ENCODE data around the gene KCNQ1OT1. TPM values are rescaled to one million over a fixed set of nuclear protein-coding genes. Genes with fewer than 3 reads are reported as not detected.

The KCNQ1OT1 gene
- total RNA-seq, 3 donors from 2014 or later, result 0.18 to 0.20 (median 0.19) TPM

GRCh38 chr11:2586793-2587131 is 113.0 kb downstream of the KCNQ1OT1 start:
- DNase-seq (no peak), ATAC-seq (no peak)
- Mint-ChIP-seq H3K4me1 (ENCODE audit: low read depth) (no peaks in the 10 kb centered on the region), H3K27me3 (ENCODE audit: low read depth) (no peaks in the 10 kb centered on the region), H3K4me3 (no peak overlapping the region), H3K9me3 (no peaks in the 10 kb centered on the region), H3K36me3 (ENCODE audit: insufficient read depth) (peaks cover 2% of the 10 kb centered on the region)

DNA sequence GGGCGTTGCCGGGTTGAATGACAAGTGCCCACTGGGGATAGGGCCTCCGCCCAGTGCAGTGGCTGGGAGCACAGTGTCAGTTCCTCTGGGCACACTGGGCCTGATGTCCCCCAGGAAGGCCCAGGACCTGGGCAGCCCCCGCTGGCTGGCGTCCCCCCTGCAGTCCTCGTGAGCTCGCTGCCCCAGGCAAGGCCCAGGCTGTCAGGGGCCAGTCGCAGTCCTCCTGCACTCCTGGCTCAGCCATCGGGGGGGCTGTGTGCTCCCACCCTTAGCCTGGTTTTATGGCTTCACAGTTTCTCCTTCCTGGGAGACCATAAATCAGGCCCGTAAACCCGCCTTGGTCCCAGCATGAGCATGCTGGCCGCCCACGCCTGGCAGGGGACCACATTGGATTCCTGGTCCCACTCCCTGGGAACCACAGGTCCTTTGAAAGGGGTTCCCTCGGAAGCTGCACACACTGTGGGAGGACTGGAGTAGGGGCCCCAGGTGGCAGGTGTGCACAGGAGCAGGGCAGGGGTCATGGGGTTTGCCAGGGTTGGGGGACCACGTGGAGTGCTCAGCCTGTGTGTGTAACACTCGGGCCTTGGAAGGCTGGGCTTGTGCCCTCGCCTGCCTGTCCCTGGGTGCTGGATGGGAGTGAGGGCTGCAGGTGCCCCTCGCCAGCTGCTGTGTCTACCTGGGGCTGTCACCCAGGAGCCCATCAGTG is 113.6 kb downstream of the KCNQ1OT1 start:
- ATAC-seq (no peak), DNase-seq (no peak)
- H3K27me3 Mint-ChIP-seq (ENCODE audit: low read depth), result no peaks in the 10 kb centered on the region

GRCh38 chr11:2585566-2586086 is 114.2 kb downstream of the KCNQ1OT1 start:
- ATAC-seq (no peak), DNase-seq (no peak)
- Mint-ChIP-seq H3K4me3 (no peak overlapping the region), H3K36me3 (ENCODE audit: insufficient read depth) (no peaks in the 10 kb centered on the region), H3K4me1 (ENCODE audit: low read depth) (no peaks in the 10 kb centered on the region), H3K9me3 (no peaks in the 10 kb centered on the region), H3K27me3 (ENCODE audit: low read depth) (no peaks in the 10 kb centered on the region)

More for the DNA sequence above, 113.6 kb downstream of the KCNQ1OT1 start:
- H3K4me1 Mint-ChIP-seq (ENCODE audit: low read depth), result no peaks in the 10 kb centered on the region
- H3K4me3 Mint-ChIP-seq, result no peak overlapping the region
- H3K9me3 Mint-ChIP-seq, result no peaks in the 10 kb centered on the region
- no peaks in the 10 kb centered on the region for H3K36me3 Mint-ChIP-seq (ENCODE audit: insufficient read depth)

DNA sequence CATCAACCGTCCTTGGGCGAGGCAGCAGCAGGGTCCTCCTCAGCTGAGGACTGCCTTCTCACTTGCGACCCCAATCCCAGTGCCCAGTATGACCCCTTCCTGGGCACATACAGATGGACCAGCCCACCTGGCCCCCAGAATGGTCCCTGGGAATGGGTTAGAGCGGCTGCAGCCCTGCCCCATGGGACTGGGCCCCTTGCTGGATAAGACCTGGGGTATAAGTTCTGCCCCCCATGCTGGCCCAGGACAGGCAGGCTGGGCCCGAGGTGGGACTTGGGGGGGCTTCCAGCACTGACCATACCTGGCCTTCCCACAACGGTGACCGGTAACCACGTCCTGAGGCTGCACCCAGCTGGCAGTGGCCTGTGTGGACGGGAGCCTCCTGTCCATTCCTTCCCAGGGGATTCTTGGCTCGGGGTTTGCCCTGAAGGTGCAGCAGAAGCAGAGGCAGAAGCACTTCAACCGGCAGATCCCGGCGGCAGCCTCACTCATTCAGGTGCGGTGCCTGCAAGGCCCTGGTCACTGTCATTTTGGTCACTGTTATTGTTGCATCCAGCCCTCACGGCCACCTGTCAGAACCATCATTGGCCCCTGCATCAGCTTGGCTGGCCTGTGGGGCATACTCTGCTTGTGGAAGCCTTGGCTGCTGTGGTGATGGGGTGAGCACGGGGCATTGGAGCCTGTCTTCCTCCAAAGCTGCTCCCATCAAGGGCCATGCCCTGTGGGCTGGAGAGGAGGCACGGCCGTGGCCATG is 114.8 kb downstream of the KCNQ1OT1 start:
- Mint-ChIP-seq H3K4me3 (no peak overlapping the region), H3K9me3 (no peaks in the 10 kb centered on the region), H3K4me1 (ENCODE audit: low read depth) (no peaks in the 10 kb centered on the region), H3K36me3 (ENCODE audit: insufficient read depth) (no peaks in the 10 kb centered on the region), H3K27me3 (ENCODE audit: low read depth) (no peaks in the 10 kb centered on the region)
- DNase-seq (no peak), ATAC-seq (no peak)

DNA sequence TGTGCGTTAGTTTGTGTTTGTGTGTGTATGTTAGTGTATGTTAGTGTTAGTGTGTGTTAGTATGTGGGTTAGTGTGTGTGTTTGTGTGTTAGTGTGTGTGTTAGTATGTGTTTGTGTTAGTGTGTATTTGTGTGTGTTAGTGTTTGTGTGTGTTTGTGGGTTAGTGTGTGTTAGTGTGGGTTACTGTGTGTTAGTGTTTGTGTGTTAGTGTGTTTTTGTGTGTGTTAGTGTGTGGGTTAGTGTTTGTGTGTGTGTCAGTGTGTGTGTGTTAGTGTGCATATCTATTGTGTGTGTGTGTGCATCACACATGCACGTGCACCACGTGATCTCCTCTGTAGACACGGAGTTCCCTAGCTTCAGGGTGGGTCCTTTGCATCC is 115.4 kb downstream of the KCNQ1OT1 start:
- no peak for DNase-seq
- Mint-ChIP-seq H3K27me3 (ENCODE audit: low read depth) (no peaks in the 10 kb centered on the region), H3K4me1 (ENCODE audit: low read depth) (no peaks in the 10 kb centered on the region), H3K36me3 (ENCODE audit: insufficient read depth) (no peaks in the 10 kb centered on the region), H3K9me3 (no peaks in the 10 kb centered on the region), H3K4me3 (no peak overlapping the region)
- ATAC-seq, result no peak

- H3K36me3 Mint-ChIP-seq (ENCODE audit: insufficient read depth), result no peaks in the 10 kb centered on the region
- H3K27me3 Mint-ChIP-seq (ENCODE audit: low read depth), result no peaks in the 10 kb centered on the region
- H3K4me1 Mint-ChIP-seq (ENCODE audit: low read depth), result no peaks in the 10 kb centered on the region
- ATAC-seq, result no peak
- peak; percentile 2 for DNase-seq
- H3K9me3 Mint-ChIP-seq, result no peaks in the 10 kb centered on the region
- no peak overlapping the region for H3K4me3 Mint-ChIP-seq
Measured at GRCh38 chr11:2583605-2583958, 116.2 kb downstream of the KCNQ1OT1 start.

DNA sequence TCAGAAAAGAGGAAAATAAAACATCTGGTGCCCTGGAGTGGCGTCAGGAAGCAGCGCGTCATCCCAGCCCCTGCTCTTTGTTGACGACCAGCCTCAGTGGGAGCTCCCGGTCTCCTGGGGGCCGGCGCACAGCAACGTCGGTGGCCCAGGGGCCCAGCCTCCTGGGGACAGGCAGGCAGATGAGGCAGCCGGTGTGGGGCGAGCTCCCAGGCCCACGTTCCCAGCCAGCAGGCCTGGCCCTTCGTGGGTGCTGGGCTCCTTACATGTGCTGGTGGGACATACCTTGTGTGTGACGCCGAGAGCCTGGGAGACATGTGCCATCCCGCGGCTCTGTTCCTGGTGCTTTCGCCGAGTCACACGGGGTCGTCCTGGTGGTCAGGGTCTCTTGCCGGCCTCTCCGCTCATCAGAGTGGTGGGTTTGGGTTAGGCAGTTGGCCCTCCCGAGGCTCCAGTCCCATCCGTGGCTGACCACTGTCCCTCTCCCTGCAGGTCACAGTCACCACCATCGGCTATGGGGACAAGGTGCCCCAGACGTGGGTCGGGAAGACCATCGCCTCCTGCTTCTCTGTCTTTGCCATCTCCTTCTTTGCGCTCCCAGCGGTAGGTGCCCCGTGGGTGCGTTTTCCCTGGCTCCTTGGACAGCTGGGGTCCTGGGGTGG is 116.7 kb downstream of the KCNQ1OT1 start:
- ATAC-seq (no peak), DNase-seq (peak; percentile 1)
- H3K36me3 Mint-ChIP-seq (ENCODE audit: insufficient read depth), result no peaks in the 10 kb centered on the region
- H3K9me3 Mint-ChIP-seq, result no peaks in the 10 kb centered on the region
- H3K4me1 Mint-ChIP-seq (ENCODE audit: low read depth), result no peaks in the 10 kb centered on the region
- no peak overlapping the region for H3K4me3 Mint-ChIP-seq
- no peaks in the 10 kb centered on the region for H3K27me3 Mint-ChIP-seq (ENCODE audit: low read depth)

- Mint-ChIP-seq H3K36me3 (ENCODE audit: insufficient read depth) (no peaks in the 10 kb centered on the region), H3K4me3 (no peak overlapping the region), H3K9me3 (no peaks in the 10 kb centered on the region), H3K4me1 (ENCODE audit: low read depth) (no peaks in the 10 kb centered on the region), H3K27me3 (ENCODE audit: low read depth) (no peaks in the 10 kb centered on the region)
- DNase-seq (peak; percentile 3), ATAC-seq (no peak)
Measured at GRCh38 chr11:2582351-2582945, 117.3 kb downstream of the KCNQ1OT1 start.

- ATAC-seq (no peak), DNase-seq (peak; percentile 2)
- no peaks in the 10 kb centered on the region for H3K27me3 Mint-ChIP-seq (ENCODE audit: low read depth)
- no peaks in the 10 kb centered on the region for H3K9me3 Mint-ChIP-seq
- no peaks in the 10 kb centered on the region for H3K36me3 Mint-ChIP-seq (ENCODE audit: insufficient read depth)
- no peaks in the 10 kb centered on the region for H3K4me1 Mint-ChIP-seq (ENCODE audit: low read depth)
- H3K4me3 Mint-ChIP-seq, result no peak overlapping the region
Measured at GRCh38 chr11:2581931-2582350, 117.9 kb downstream of the KCNQ1OT1 start.

DNA sequence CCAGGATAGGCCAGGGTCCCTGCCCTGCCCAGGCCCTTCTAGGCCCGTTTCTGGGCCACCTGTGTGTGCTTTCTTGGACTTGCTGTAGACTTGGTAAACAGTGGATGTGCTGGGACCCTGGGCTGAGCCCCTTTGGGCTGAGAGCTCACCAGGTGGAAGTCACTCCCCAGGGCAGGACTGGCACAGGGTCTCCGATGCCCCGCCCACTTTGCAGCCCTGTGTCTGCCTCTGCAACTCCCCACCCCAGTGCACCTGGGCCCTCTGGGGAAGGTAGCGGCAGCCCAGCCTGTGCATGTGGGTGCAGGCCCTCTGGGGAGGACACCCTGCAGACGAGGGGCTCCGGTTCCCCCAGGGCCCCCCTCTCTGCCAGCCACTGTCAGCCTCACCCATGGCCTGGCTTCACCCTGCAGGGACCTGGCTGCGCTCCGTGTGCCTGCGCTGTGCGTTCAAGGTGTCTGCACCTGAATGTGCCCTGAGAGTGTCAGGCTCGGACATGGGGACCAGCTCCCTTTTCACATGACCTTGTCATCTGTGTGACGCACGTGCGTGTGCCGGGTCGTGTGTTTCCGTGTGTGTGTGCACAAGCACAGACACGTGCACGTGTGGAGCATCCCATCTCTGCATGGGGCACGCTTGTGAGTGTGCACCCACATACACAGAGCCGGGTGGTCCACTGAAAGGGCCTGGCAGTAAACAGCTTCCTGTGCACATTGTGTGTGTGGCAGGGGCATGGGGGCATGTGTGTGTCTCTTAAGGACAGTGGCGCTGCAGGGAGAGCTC is 118.5 kb downstream of the KCNQ1OT1 start:
- Mint-ChIP-seq H3K4me1 (ENCODE audit: low read depth) (no peaks in the 10 kb centered on the region), H3K36me3 (ENCODE audit: insufficient read depth) (no peaks in the 10 kb centered on the region), H3K27me3 (ENCODE audit: low read depth) (no peaks in the 10 kb centered on the region), H3K4me3 (no peak overlapping the region), H3K9me3 (no peaks in the 10 kb centered on the region)
- ATAC-seq (no peak), DNase-seq (peak; percentile 3)

- Mint-ChIP-seq H3K4me1 (ENCODE audit: low read depth) (no peaks in the 10 kb centered on the region), H3K9me3 (no peaks in the 10 kb centered on the region), H3K36me3 (ENCODE audit: insufficient read depth) (no peaks in the 10 kb centered on the region), H3K4me3 (no peak overlapping the region), H3K27me3 (ENCODE audit: low read depth) (no peaks in the 10 kb centered on the region)
- DNase-seq, result peak; percentile 3
- no peak for ATAC-seq
Measured at GRCh38 chr11:2580571-2581001, 119.2 kb downstream of the KCNQ1OT1 start.

DNA sequence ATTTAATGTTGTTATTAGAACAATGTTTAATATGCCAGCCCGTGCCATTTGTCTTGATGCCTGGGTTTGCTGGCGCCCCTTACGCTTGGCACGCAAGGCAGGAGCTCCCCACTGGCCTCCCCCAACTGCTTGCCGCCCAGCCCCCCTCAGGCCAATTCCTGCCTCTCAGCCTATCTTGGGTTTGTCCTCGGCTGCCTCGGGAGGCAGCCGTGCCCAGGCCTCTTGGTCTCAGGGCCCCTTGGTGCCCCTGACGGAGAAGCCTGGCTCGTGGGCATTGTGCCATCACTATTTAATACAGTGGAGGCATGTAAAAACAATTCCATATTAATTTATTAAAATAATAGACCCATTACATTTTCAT is 119.8 kb downstream of the KCNQ1OT1 start:
- DNase-seq (peak; percentile 2), ATAC-seq (no peak)
- Mint-ChIP-seq H3K27me3 (ENCODE audit: low read depth) (no peaks in the 10 kb centered on the region), H3K4me3 (no peak overlapping the region), H3K9me3 (no peaks in the 10 kb centered on the region), H3K36me3 (ENCODE audit: insufficient read depth) (no peaks in the 10 kb centered on the region), H3K4me1 (ENCODE audit: low read depth) (no peaks in the 10 kb centered on the region)

GRCh38 chr11:2579315-2580060 is 120.3 kb downstream of the KCNQ1OT1 start:
- no peaks in the 10 kb centered on the region for H3K36me3 Mint-ChIP-seq (ENCODE audit: insufficient read depth)
- ATAC-seq (no peak), DNase-seq (peak; percentile 3)
- H3K4me1 Mint-ChIP-seq (ENCODE audit: low read depth), result no peaks in the 10 kb centered on the region
- H3K4me3 Mint-ChIP-seq, result no peak overlapping the region
- H3K9me3 Mint-ChIP-seq, result no peaks in the 10 kb centered on the region
- no peaks in the 10 kb centered on the region for H3K27me3 Mint-ChIP-seq (ENCODE audit: low read depth)
